Lung (tissue), 12 donors: ENCODE data around the gene C19orf85. TPM values are rescaled to one million over a fixed set of nuclear protein-coding genes. Genes with fewer than 3 reads are reported as not detected.
A peak's percentile ranks its signal among the peaks of the same experiment; 100 is the strongest.

Source experiments
- ATAC-seq: fragments of 200-7000 bp; cut with Tn5 transposase; one replicate; pipeline ENCODE4 v1.9.1; 2020; ENCODE audit warnings: moderate number of reproducible peaks; ENCODE audit not compliant: insufficient read depth, low FRiP score
- DNase-seq, 3 donors: peaks; one replicate each; pipeline ENCODE4 v3.0.0-alpha.2; 2013 to 2017
- H3K27ac ChIP-seq, 2 donors: one replicate each; pipeline ENCODE4 v1.5.1; 2013; ENCODE audit warnings: mild to moderate bottlenecking in 2 of 2, moderate library complexity in 2 of 2, control low read depth in 1 of 2, inconsistent platforms in 1 of 2, low read depth in 1 of 2, low read length in 1 of 2
- H3K27me3 ChIP-seq, 3 donors: one replicate each; pipeline ENCODE4 v1.5.1; 2013; ENCODE audit warnings: low read length in 2 of 3; ENCODE audit not compliant: control insufficient read depth in 3 of 3, insufficient read depth in 3 of 3
- H3K36me3 ChIP-seq, 4 donors: one replicate each; pipeline ENCODE4 v1.5.1; 2013; ENCODE audit warnings: low read length in 4 of 4, mild to moderate bottlenecking in 1 of 4, moderate library complexity in 1 of 4; ENCODE audit not compliant: control insufficient read depth in 4 of 4, insufficient read depth in 4 of 4
- H3K4me1 ChIP-seq, 5 donors: one replicate each; pipeline ENCODE4 v1.5.1; 2013; ENCODE audit warnings: low read length in 5 of 5, mild to moderate bottlenecking in 2 of 5, moderate library complexity in 1 of 5; ENCODE audit not compliant: control insufficient read depth in 5 of 5, insufficient read depth in 5 of 5
- H3K4me3 ChIP-seq: one replicate; pipeline ENCODE4 v1.5.1; 2013; ENCODE audit warnings: mild to moderate bottlenecking, control low read depth, moderate library complexity
- H3K9ac ChIP-seq, 2 donors: one replicate each; pipeline ENCODE4 v1.5.1; 2013; ENCODE audit warnings: low read length in 2 of 2, control low read depth in 1 of 2; ENCODE audit not compliant: insufficient read depth in 1 of 2
- H3K9me3 ChIP-seq, 4 donors: one replicate each; pipeline ENCODE4 v1.5.1; 2013; ENCODE audit warnings: low read length in 3 of 4, mild to moderate bottlenecking in 1 of 4, moderate library complexity in 1 of 4; ENCODE audit not compliant: control insufficient read depth in 4 of 4, insufficient read depth in 3 of 4
- CTCF ChIP-seq: IDR thresholded peaks from 2 replicates; pipeline ENCODE4 v1.5.1; 2012; ENCODE audit warnings: mild to moderate bottlenecking; ENCODE audit errors: control extremely low read depth, extremely low read depth
- WGBS, 2 donors: extraction: QIAGEN DNeasy Blood & Tissue Kit; methylation state at CpG; one replicate each; pipeline ENCODE4 v1.1.7; 2013; 5-methylcytosine and 5-hydroxymethylcytosine counted together
- polyA plus RNA-seq, 2 donors: library from polyadenylated mRNA; stranded (reverse); fragments of 200-250 nt; gene quantifications; one replicate each; pipeline ENCODE4 v1.2.1, GENCODE V29; 2013
- total RNA-seq, 2 donors: library from RNA; depleted of rRNA in 1 of 2; stranded (reverse); fragments of >200 nt in 1 of 2; gene quantifications; one replicate each; pipeline ENCODE4 v1.2.1, GENCODE V29; 2014 to 2021
- donor health status: control.
- donor health status: control.
- donor health status: Bipolar disorder and iron deficiency.
- donor health status: healthy.
- donor health status: DM: yes; HTN: yes; CAD: no.

Gene C19orf85
- total and polyA plus RNA-seq, 4 donors, result not detected

- Histone ChIP-seq H3K4me1 (peaks cover 0 to 10% (median 5%) of the 10 kb centered on the region in 5 donors), H3K36me3 (no peaks in the 10 kb centered on the region), H3K27me3 (peaks cover 0 to 3% (median 0%) of the 10 kb centered on the region in 3 donors), H3K9ac (no peak overlapping the region), H3K27ac (no peak overlapping the region), H3K4me3 (no peak overlapping the region), H3K9me3 (peaks cover 0 to 2% (median 0%) of the 10 kb centered on the region in 4 donors)
- ATAC-seq (no peak), DNase-seq (no peak)
- 79 to 85% methylated on average over 11 of the region's 11 CpGs for WGBS, 2 donors
- TF ChIP-seq CTCF, result no peak
These were observed 31.2 kb upstream of the C19orf85 start for GRCh38 chr19:55495646-55496349.

GRCh38 chr19:55494172-55494761, 29.7 kb upstream of the C19orf85 start:
- whole genome bisulfite sequencing, 2 donors, result 38 to 49% methylated on average over 22 of the region's 22 CpGs
- Histone ChIP-seq H3K36me3 (no peaks in the 10 kb centered on the region), H3K9ac (no peak overlapping the region), H3K4me3 (no peak overlapping the region), H3K27ac (peak overlapping the region; percentile 51 to 56), H3K4me1 (peaks cover 0 to 14% (median 5%) of the 10 kb centered on the region in 5 donors), H3K9me3 (peaks cover 0 to 2% (median 0%) of the 10 kb centered on the region in 4 donors), H3K27me3 (peaks cover 0 to 3% (median 0%) of the 10 kb centered on the region in 3 donors)
- no peak for DNase-seq
- no peak for TF ChIP-seq CTCF
- peak; percentile 61 for ATAC-seq

GRCh38 chr19:55493645-55494171, 29.2 kb upstream of the C19orf85 start:
- Histone ChIP-seq H3K9ac (no peak overlapping the region), H3K4me1 (peaks cover 0 to 15% (median 5%) of the 10 kb centered on the region in 5 donors), H3K27me3 (peaks cover 0 to 3% (median 0%) of the 10 kb centered on the region in 3 donors), H3K9me3 (peaks cover 0 to 2% (median 0%) of the 10 kb centered on the region in 4 donors), H3K4me3 (no peak overlapping the region), H3K27ac (peak overlapping the region; percentile 5 to 56), H3K36me3 (no peaks in the 10 kb centered on the region)
- no peak for ATAC-seq
- 48 to 64% methylated on average over 35 to 38 of the region's 38 CpGs for WGBS, 2 donors
- DNase-seq, result no peak
- TF ChIP-seq CTCF, result no peak
